Liver (tissue), 9 donors: ENCODE data around the gene ICAM3. TPM values are rescaled to one million over a fixed set of nuclear protein-coding genes. Genes with fewer than 3 reads are reported as not detected.

Experiments used
- DNase-seq: peaks from one replicate; pipeline ENCODE4 v3.0.0-alpha.2; 2017; ENCODE audit warnings: low spot score
- H3K27ac ChIP-seq, 2 donors: one replicate each; pipeline ENCODE4 v1.7.0; 2013; ENCODE audit warnings: inconsistent platforms in 2 of 2, low read length in 2 of 2, control low read depth in 1 of 2, low read depth in 1 of 2, mild to moderate bottlenecking in 1 of 2
- H3K27me3 ChIP-seq, 4 donors: one replicate each; pipeline versions ENCODE4 v1.6.1 to v1.7.0; 2013; ENCODE audit warnings: low read length in 3 of 4, inconsistent platforms in 1 of 4, mild to moderate bottlenecking in 1 of 4, moderate library complexity in 1 of 4; ENCODE audit not compliant: control insufficient read depth in 4 of 4, insufficient read depth in 4 of 4
- H3K36me3 ChIP-seq, 4 donors: one replicate each; pipeline versions ENCODE4 v1.6.1 to v1.7.0; 2013; ENCODE audit warnings: low read length in 3 of 4, mild to moderate bottlenecking in 3 of 4, low read depth in 1 of 4, moderate library complexity in 1 of 4; ENCODE audit not compliant: control insufficient read depth in 4 of 4, insufficient read depth in 3 of 4
- H3K4me1 ChIP-seq, 4 donors: one replicate each; pipeline versions ENCODE4 v1.6.1 to v1.7.0; 2013; ENCODE audit warnings: low read length in 3 of 4, mild to moderate bottlenecking in 3 of 4, moderate library complexity in 1 of 4; ENCODE audit not compliant: control insufficient read depth in 4 of 4, insufficient read depth in 4 of 4
- H3K4me3 ChIP-seq, 3 donors: one replicate each; pipeline versions ENCODE4 v1.6.1 to v1.7.0; 2013; ENCODE audit warnings: low read length in 3 of 3, control low read depth in 1 of 3, low read depth in 1 of 3, mild to moderate bottlenecking in 1 of 3
- H3K9ac ChIP-seq, 2 donors: one replicate each; pipeline ENCODE4 v1.7.0; 2013; ENCODE audit warnings: low read length in 2 of 2, mild to moderate bottlenecking in 2 of 2, moderate library complexity in 2 of 2, control low read depth in 1 of 2, low read depth in 1 of 2
- H3K9me3 ChIP-seq, 4 donors: one replicate each; pipeline versions ENCODE4 v1.6.1 to v1.7.0; 2013; ENCODE audit warnings: low read length in 3 of 4; ENCODE audit not compliant: control insufficient read depth in 4 of 4
- ATF3 ChIP-seq: IDR thresholded peaks from 2 replicates; pipeline ENCODE4 v1.6.1; 2016; ENCODE audit warnings: antibody characterized with exemption
- CTCF ChIP-seq: fragments of 150-350 bp; IDR thresholded peaks from 2 replicates; pipeline ENCODE4 v1.5.1; 2017; ENCODE audit warnings: improper control_type of control experiment, low read depth, low read length; ENCODE audit not compliant: missing input control
- FOXA2 ChIP-seq: IDR thresholded peaks from 2 replicates; pipeline ENCODE4 v1.6.1; 2016; ENCODE audit warnings: antibody characterized with exemption
- HNF4A ChIP-seq, 2 donors: conservative IDR thresholded peaks; 2 replicates each; pipeline ENCODE4 v1.6.1; 2016; ENCODE audit warnings: antibody characterized with exemption in 2 of 2, mild to moderate bottlenecking in 2 of 2
- MAX ChIP-seq: IDR thresholded peaks from 2 replicates; pipeline ENCODE4 v1.6.1; 2016; ENCODE audit warnings: antibody characterized with exemption
- NR2F2 ChIP-seq: IDR thresholded peaks from 2 replicates; pipeline ENCODE4 v1.6.1; 2016; ENCODE audit warnings: antibody characterized with exemption
- REST ChIP-seq: IDR thresholded peaks from 2 replicates; pipeline ENCODE4 v1.6.1; 2016; ENCODE audit warnings: antibody characterized with exemption, mild to moderate bottlenecking
- RXRA ChIP-seq, 2 donors: IDR thresholded peaks; 2 replicates each; pipeline ENCODE4 v1.6.1; 2017 to 2018; ENCODE audit warnings: antibody characterized with exemption in 2 of 2, mild to moderate bottlenecking in 1 of 2
- SP1 ChIP-seq: IDR thresholded peaks from 2 replicates; pipeline ENCODE4 v1.6.1; 2018; ENCODE audit warnings: antibody characterized with exemption, mild to moderate bottlenecking
- TAF1 ChIP-seq: conservative IDR thresholded peaks from 2 replicates; pipeline ENCODE4 v1.6.1; 2016; ENCODE audit warnings: antibody characterized with exemption, mild to moderate bottlenecking
- YY1 ChIP-seq: IDR thresholded peaks from 2 replicates; pipeline ENCODE4 v1.6.1; 2016; ENCODE audit warnings: antibody characterized with exemption, mild to moderate bottlenecking
- WGBS: extraction: QIAGEN DNeasy Blood & Tissue Kit; methylation state at CpG from one replicate; pipeline ENCODE4 v1.1.7; 2013; 5-methylcytosine and 5-hydroxymethylcytosine counted together
- polyA plus RNA-seq, 2 donors: library from polyadenylated mRNA; stranded (reverse) in 1 of 2; unstranded in 1 of 2; fragments of 200-250 nt in 1 of 2; fragments of >200 nt in 1 of 2; fragmentation: Nextera tagmentation in 1 of 2; extraction: Ambion mirVana in 1 of 2; gene quantifications; one replicate each; pipeline versions ENCODE4 v1.2.1 to v1.2.3, GENCODE V29; 2013 to 2015
- total RNA-seq, 2 donors: library from RNA; depleted of rRNA; stranded (reverse); fragments of >200 nt; gene quantifications; one replicate each; pipeline ENCODE4 v1.2.3, GENCODE V29; 2014
- donor health status: healthy.
- donor health status: healthy.
- donor health status: healthy.
- donor health status: healthy.
- donor health status: healthy.

Gene ICAM3
- total and polyA plus RNA-seq, 4 donors: 15.9 to 62.8 (median 21.0) TPM

GRCh38 chr19:10332158-10332964 is 7.1 kb downstream of the ICAM3 start:
- TF ChIP-seq REST (peak; percentile 30), SP1 (no peak), ATF3 (no peak)
- Histone ChIP-seq H3K27me3 (no peaks in the 10 kb centered on the region), H3K9ac (peak overlapping the region; percentile 55 to 82), H3K4me1 (peaks cover 10 to 42% (median 30%) of the 10 kb centered on the region in 4 donors), H3K4me3 (peak overlapping the region; percentile 77 to 90 (median 88)), H3K27ac (peak overlapping the region; percentile 89 to 95), H3K9me3 (no peaks in the 10 kb centered on the region), H3K36me3 (peaks cover 9 to 30% (median 10%) of the 10 kb centered on the region in 4 donors)
- no peak for DNase-seq
- 42% methylated on average over 18 of the region's 18 CpGs for WGBS

GRCh38 chr19:10329555-10329954 is 9.9 kb downstream of the ICAM3 start:
- 97% methylated on average over 13 of the region's 13 CpGs for WGBS
- no peaks in the 10 kb centered on the region for H3K9me3 ChIP-seq
- peaks cover 3 to 34% (median 25%) of the 10 kb centered on the region in 4 donors for H3K4me1 ChIP-seq
- no peak overlapping the region for H3K27ac ChIP-seq
- peaks cover 11 to 42% (median 19%) of the 10 kb centered on the region in 4 donors for H3K36me3 ChIP-seq
- H3K27me3 ChIP-seq: no peaks in the 10 kb centered on the region
- no peak for TF ChIP-seq CTCF
- TF ChIP-seq NR2F2: no peak
- no peak for TF ChIP-seq SP1
- TF ChIP-seq RXRA (IDR thresholded peaks at IDR 0.05): no peak
- no peak for TF ChIP-seq FOXA2
- TF ChIP-seq HNF4A (conservative IDR thresholded peaks at IDR 0.05): no peak
- no peak for TF ChIP-seq MAX
- TF ChIP-seq YY1: no peak
- TF ChIP-seq TAF1: no peak
- H3K4me3 ChIP-seq: no peak overlapping the region
- DNase-seq: no peak
- no peak overlapping the region for H3K9ac ChIP-seq
